HG03025 (cell line): ENCODE measurements around the gene NSMCE3.
A peak's percentile ranks its signal among the peaks of the same experiment; 100 is the strongest.

Experiments
- ATAC-seq: cut with Tn5 transposase; IDR thresholded peaks from one replicate; pipeline ENCODE4 v1.9.1; 2021; ENCODE audit warnings: mild to moderate bottlenecking, moderate library complexity; ENCODE audit not compliant: unreplicated experiment, low FRiP score

NSMCE3 gene

DNA sequence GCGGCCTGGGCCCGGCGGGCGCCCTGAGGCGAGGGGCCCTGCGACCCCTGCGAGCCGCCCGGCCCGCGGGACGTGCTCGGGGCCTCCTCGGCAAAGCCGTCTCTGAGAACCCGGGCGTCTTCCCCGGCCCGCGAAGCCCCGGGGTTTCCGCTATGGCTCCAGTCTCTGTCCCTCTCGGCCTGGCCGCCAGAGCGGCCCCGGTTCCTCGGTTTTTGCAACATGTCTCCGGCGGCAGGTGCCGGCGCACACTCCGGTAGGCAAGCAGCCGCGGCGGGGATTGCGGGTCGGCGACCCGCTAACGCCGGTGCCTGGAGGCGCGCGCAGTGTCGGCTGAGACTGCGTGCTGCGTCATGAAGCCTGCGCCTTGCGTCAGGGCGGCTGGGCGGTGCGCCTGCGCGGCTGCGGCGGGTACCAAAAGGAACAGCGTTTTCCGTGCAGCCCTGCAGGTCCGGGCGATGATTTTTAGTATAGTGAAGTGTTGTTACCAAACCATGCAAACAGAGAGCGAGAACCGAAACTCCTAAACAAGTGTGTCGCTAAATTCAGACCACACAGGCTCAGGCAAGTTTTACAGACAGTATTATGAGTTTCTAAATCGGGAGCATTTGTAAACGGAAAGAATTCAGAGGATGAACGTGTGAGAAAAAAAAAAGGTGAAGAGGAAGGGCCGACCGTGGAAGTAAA lies at the start of gene NSMCE3:
Gene NSMCE3 (minus strand): TSS at position 338 of the 684 bp plus-strand sequence. CDS start 117 bp downstream, at position 221.
- peak; percentile 93 for ATAC-seq

DNA sequence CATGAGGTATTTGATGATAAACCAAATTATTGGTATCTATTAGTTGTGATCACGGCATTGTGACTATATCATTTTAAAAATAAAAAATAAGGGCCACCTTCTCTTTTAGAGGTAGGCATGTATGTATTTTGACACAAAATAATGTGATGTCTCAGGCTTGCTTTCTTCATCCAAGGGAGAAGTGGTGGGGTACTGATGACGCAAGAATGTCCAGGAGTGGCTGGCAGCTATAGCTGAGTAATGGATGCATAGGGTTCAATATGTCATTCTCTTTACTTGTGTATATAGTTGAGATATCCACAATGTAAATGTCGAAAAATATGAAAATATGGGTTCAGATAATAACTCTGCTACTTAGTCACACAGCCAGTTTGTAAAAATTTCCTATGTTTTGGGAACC lies 46.8 kb upstream of the NSMCE3 start:
- no peak for ATAC-seq

DNA sequence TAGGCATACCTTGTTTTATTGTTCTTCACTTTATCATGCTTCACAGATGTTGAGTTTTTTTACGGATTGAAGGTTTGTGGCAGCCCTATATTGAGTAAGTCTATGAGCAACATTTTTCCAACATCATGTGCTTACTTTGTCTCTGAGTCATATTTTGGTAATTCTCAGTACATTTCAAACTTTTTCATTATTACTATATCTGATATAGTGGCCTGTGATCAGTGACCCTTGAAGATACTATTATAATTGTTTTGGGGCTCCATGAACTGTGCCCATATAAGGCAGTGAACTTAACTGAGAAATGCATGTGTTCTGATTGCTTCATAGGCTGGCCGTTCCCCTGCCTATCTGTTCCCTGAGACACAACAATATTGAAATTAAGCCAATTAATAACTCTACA lies 42.8 kb upstream of the NSMCE3 start:
- no peak for ATAC-seq

DNA sequence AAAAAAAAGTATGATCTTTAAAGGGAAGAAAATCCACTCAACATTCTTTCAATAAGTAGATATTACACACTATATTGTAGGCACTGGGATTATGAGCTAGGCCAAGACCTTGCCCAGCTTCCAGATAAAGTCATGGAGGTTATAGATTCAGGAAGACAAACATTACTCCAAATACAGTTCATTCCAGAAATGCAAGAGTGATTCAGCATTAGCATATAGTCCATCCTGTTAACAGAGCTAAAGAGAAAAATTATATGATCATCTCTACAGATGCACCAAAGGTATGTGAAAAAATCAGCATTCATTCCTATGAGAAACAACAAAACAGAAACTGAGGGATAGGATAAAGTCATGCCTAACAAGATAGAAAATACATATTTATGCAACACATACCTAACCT lies 42.1 kb upstream of the NSMCE3 start:
- no peak for ATAC-seq

DNA sequence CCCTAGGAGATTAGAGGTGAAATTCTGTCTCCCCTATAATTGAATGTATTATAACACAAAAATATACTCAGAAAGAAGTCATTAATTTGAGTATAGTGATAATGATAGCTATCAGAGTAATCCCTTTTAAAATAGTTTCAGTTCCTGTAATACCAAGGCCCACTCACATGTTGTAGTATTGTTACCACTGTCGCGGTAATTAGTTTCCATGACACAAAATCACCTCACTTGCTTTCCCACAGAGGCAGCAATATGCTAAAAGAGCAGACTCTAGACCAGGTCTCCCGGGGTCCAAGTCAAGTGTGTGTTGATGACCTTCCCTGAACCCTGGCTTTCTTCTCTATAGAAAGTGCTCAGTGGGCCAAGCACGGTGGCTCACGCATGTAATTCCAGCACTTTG lies 39.5 kb upstream of the NSMCE3 start:
- no peak for ATAC-seq

DNA sequence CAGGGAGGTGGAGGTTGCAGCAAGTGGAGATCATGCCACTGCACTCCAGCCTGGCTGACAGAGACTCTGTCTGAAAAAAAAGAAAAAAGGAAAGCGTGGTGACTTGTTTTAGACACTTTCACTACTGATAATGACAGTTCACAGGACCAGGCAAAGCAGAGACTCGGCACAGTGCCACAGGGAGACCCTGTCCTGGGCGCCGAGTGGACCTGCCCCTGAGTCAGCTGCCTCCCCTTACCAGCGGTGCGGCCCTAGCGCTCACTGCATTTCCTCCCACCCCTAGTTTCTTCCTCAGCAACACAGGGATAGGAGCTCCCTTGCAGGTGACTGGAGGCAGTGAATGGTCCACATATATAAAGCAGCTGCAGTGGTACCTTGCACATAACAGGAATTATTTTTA lies 38.7 kb upstream of the NSMCE3 start:
- no peak for ATAC-seq

DNA sequence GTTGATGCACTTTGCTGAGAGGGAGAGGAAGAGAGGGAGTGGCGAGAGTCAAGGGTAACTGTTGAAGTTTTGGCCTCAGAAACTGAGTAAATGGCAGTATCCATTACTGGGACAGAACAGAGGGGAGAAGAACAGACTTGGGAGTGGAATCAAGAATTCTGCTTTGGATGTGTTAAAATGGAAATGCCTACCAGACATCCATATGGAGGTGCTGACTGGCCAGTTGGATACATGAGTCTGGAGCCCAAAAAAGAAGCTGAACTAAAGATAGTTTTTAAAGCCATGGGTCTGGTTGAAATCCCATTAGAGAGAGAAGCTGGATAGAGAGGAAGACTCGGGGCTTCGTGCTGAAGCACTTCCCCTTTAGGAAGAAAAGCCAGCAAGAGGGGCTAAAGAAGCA lies 35.9 kb upstream of the NSMCE3 start:
- ATAC-seq: no peak

DNA sequence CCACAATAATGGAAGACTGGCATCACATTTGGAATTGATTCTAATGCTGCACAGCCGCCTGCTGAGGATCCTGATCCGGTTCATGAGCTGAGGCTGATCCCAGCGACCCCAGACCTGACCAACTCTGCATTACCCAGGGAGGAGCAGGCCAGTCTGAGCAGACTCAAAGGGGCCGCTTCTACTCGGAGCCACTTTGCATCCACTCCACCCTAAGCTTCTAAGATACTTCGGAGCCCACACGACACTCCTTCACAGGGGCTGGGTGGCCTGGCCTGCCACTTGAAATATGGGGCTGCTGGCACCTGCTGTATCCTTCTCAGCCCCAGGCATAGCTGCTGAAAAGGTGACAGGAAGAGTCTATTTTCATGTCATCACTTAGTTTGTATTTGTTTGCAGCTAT lies 33.2 kb upstream of the NSMCE3 start:
- no peak for ATAC-seq

DNA sequence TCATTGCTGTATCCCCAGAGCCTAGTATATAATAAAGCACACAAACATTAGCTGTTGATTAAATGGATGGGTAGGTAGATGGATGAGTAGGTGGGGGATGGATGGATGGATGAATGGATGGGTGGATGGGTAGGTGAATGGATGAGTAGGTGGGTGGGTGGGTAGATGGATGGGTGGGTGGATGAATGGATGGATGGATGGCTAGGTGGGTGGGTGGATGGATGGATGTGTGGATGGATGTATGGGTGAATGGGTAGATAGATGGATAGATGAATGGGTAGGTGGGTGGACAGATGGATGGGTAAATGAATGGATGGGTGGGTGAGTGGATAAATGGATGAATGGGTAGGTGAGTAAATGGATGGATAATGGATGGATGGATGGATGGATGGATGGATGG lies 30.2 kb upstream of the NSMCE3 start:
- ATAC-seq: no peak

DNA sequence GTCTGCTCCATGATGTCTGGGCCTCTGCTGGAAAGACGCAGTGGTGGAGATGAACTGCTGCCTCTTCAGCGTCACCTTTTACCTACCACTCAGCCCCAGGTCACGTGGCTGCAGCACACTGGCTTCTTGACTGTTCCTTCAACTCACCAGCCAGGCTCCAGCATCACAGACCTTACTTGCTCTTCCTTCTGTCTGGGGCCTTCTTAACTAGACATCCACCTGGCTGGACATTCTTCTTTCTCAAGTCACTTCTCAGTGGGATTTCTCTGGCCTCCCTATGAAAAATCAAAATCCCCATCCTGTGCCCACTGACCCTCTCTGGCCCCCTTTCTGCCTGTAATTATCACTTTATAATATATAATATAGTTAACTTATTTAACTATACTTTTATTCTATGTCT lies 29.7 kb upstream of the NSMCE3 start:
- no peak for ATAC-seq

DNA sequence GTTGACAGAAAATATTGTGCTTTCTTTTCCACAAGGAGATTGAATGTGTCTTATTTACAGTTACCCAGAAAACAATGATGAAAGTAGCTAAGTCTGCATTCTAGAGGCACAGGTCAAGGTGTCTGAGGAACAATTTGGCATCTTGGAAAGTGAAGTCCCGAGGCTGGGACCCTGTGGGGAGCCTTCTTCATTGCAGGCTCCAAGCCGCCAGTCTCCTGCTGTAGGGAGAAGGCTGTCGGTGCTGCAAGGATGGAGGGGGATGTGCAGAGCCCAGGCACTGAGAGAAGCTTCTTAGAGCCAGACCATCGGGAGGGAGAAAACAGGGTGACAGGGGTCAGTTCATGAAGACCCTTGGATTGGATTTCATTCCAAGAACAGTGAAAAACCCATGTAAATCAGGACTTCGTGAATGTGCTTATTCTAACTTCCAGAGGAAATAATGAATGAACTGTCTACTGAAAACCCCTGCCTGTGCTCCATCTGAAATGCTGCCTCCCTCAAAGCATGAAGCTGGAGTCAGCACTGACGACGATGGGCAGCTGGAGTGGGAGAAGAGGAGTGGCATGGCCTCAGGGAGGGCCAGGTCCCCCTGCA lies 25.2 kb upstream of the NSMCE3 start:
- ATAC-seq: no peak

DNA sequence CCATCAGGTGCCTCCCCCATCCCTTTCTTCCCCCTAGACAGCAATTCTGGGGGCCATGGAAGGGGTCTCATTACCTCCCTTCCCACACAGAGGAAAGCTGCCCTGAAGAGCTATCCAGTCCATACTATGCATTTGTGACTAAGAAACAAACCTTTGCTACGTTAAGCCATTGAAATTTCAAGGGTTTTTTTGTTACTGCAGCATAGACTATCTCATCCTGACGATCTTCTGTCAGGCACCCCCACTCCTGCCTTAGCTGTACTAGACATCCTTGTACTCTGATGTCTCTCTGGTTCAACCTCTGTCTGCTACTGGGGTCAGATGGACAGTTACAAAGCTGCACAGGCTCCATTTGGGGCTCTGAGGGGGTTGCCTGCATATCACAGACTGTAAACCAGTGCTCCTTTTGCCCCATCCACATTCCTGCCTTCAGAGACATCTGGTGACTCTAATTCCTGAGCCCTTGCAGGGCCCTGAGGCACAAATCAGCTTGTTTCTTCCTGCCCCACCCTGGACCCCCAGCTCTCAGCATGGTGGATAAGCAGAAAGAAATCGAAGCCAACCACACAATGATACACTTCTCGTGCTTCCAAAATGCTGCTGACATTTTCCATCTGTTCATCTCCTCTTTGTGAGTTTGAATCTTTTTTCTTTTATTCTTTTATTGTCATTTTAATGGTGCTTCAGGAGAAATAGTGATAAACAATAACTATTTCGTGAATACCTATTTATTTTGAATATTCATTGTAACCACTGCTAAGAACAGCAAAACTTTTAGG lies 21.6 kb upstream of the NSMCE3 start:
- no peak for ATAC-seq

DNA sequence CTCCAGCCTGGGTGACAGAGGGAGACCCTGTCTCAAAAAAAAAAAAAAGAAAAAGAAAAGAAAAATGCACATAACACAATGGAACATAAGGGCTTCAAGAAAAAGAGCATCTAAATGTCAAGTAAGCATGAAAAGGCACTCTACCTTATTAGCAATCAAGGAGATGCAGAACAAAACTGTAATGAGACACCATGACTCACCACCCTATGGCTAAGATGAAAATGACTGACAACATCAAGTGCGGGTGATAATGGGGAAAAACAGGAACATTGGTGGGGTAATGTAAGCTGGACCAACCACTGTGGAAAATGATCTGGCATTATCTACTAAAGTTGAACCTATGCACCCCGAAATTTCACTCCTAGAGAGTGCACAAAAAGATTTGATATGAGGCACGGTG lies 19.6 kb upstream of the NSMCE3 start:
- no peak for ATAC-seq

DNA sequence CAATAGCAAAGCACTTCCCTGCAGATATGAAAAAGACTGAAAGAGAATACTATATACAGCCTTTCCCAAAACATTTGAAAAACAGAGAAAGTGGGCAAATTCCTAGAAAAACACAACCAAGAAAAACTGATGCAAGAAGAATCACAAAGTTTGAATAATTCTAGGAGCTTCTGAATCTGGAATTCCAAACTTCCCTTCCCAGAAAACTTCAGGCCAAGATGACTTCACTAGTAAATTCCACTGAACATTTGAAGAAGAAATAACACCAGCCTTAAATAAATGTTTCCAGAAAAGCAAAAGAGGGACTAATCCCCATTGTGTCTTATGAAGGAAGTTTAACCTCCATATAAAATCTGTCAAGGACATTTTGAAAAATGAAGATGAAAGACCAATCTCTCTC lies 15.8 kb upstream of the NSMCE3 start:
- no peak for ATAC-seq

DNA sequence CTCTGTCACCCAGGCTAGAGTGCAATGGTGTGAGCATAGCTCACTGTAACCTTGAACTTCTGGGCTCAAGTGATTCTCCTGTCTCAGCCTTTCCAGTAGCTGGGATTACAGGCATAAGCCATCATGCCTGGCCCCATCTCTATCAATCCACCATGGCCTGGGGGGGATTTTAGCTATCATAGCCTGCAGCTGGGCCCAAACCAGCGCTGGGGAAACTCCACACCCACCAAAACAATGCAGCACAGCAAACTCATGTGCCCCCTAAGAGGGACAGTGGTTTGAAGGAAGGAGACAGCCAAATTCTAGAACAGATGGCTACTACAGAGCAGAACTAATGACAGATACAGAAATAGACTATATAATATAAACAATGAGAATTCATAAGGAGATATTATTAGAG lies 13.8 kb upstream of the NSMCE3 start:
- no peak for ATAC-seq

DNA sequence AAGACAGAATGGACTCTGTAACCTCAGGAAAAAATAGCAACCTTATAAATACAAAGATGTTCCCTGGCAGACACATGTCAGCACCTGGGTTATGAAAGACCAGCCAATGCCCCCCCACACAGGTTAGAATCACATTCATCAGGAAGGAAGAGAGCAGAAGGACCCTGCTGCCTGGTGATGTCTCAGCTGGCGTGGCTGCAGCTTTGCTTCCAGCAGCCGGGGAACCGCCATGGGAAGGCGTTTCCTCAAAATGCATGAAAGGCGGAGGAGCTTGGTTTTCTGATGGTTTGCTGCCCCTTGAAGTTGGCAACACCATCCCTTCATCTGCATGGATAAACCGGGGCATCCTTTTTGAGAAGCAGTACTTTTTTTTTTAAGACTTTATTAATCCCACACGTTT lies 10.9 kb upstream of the NSMCE3 start:
- ATAC-seq: no peak

DNA sequence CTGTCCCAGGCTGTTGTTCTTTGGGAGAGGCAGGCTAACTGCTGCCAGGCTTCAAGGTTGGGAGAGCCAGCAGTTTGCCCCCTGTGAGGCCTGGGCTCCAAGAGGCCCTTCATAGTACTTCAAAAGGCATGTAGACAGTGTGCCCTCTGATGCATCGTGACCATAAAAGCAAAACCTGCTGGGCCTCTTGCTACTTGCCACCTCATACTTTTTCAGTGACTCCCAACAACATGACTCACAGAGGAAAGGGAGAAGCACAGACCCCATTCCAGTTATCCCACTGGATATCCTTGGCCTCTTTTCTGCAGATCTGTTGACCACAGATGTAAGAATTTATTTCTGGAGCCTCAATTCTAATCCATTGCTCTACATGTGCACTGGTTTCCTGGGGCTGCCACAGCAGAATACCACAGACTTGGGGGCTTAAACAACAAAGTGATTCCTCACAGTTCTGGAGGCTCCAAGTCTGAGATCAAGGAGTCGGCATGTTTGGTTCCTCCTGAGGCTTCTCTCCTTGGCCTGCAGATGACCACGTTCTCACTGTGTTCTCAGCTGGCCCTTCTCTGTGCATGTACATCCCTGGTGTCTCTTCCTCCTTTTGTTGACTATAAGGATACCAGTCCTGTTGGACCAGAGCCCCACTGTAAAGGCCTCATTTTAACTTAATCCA lies 8.9 kb upstream of the NSMCE3 start:
- ATAC-seq: no peak

DNA sequence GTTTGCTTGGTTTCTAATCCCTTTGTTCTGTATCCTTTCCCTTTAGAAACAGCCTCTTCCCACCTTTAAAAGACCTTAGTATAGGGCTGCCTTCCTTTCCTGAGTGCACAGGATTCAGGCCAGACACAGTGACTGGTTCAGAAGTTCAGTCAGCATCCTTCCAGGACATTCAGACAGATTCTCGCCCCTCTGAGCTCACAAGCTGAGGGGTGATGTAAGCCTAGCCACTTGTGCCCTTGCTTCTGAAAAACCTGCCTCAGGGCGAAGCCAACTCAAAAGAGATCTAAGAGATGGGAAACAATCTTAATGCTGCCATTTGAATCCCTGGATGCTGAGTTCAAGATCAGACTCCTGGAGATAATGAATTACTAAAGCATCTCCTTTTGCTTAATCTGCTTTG lies 6.7 kb upstream of the NSMCE3 start:
- ATAC-seq: no peak

DNA sequence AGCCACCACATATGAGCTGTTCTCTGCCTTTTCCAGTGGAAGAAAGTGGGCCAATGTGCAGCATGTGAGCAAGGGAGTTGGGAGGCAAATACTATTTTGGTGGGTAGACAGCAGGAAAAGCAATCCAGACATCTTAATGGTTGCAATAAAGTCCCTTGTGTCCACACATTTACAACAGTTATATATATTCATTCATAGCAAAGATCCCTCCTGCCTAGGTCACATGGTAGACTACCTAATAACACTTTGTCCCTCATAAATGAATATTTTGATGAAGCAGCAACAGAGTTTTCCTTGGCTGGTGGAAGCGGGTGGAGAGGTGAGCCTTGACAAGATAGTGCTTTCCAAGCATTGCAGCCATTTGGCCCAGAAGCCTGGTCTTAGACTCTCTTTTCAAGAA lies 6.2 kb upstream of the NSMCE3 start:
- ATAC-seq: no peak

DNA sequence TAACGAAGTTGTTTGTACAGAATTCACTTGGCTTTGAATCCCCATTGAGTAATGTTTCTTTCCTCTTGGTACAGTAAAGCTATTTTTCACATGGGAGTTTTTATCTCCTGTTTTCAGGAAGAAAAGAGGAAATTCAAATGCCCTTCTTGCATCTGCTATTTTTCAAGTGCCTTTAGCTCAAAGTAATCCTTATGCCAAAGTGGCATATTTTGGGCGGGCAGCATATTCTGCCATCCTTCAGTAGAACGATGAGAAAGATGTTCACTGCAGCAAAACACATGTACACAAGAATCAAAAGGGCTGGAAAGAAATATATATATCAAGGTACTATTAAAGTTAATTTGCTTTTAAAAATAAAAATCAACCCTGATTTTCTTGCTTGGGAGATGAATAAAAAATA lies 5.3 kb upstream of the NSMCE3 start:
- ATAC-seq: no peak

DNA sequence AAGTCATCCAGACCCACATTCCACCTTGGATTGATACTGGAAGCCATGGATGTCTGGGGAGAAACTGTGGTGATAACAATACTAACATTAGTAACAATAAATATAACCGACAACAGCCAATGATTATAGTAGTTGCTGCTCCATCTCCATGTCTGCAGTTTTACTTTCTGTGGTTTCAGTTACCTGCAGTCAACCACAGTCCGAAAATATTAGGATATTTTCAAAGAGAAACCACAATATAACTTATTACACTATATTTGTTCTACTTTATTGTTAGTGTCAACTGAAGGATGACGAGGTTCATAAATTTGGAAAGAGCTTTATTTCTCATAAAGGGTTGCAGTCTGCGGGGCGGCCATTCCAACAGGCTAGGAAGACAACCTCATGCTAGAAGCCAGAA lies 2.6 kb upstream of the NSMCE3 start:
- ATAC-seq: no peak
